Measurements from ENCODE around the gene AKAP5. TPM values are rescaled to one million over a fixed set of nuclear protein-coding genes. Genes with fewer than 3 reads are reported as not detected.
A peak's percentile ranks its signal among the peaks of the same experiment; 100 is the strongest.

AKAP5 gene
- total and polyA plus RNA-seq, 9 of the 15 experiments (the other 6 are each of a cell fraction or from before 2014, with no cell fraction given), result 0.06 to 0.94 (median 0.34) TPM

DNA sequence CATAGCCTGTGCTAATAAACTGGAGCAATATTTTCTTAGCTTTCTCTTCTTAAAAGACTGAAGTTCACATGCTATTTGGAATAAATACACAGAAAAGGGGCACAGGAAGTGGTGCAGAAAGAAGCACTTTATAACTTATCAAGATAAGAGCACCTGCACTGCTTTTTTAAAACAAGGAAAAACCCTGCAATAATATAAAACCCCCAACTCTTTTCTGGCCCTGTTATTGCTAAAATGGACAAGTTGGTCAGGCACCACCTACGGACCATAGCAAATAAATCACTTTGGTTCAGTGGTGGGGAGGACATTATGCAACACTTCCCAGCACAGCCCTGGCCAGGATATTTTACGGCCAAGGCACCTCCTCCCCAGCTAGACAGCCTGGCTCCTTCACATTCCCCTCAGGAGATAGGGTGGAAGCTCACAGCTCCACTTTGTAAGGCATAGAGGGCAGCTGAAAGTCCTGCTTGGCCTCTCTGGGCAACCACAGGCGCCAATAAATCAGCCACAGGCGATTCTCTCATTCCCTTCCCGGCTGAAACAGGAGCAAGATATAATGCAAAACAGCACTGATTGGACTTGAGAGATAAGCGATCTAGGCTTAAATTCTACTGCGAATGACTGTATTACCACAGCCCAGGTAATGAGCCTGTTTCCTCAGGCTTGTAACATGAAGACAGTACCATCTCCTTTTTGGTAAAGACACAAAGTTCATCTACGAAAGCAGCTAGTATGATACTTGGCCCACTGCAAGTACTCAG lies 36.3 kb downstream of the AKAP5 start (continued):
- TF ChIP-seq HDGF (IDR thresholded peaks at IDR 0.05) (no peak), NFYB (IDR thresholded peaks at IDR 0.05; ENCODE audit: extremely low read depth, insufficient read length) (no peak), NCOA1 (IDR thresholded peaks at IDR 0.05; ENCODE audit: low read depth) (no peak), PRPF4 (IDR thresholded peaks at IDR 0.05; ENCODE audit: insufficient read depth, low read depth, low read length, poor library complexity, severe bottlenecking) (no peak), HMG20A (CRISPR knock-in tag; conservative IDR thresholded peaks at IDR 0.05) (no peak), TEAD4 (IDR thresholded peaks at IDR 0.05; ENCODE audit: low read length) (no peak), TEAD4 (CRISPR knock-in tag; IDR thresholded peaks at IDR 0.05; ENCODE audit: borderline replicate concordance) (no peak), NFATC3 (IDR thresholded peaks at IDR 0.05) (no peak), CEBPG (CRISPR knock-in tag; IDR thresholded peaks at IDR 0.05) (peak; percentile 38; the same call in 1 of the 2 replicates), CEBPG (tag; conservative IDR thresholded peaks at IDR 0.05 in 1 of 2, IDR thresholded peaks at IDR 0.05 in 1 of 2) (peak; percentile 67 to 68), RCOR1 (IDR thresholded peaks at IDR 0.05; ENCODE audit: borderline replicate concordance in 1 of 2, low read depth in 2 of 2, low read length in 2 of 2) (peak in 1 of 2 experiments; percentile 39; a peak in 1 of 4 replicates)
- TF ChIP-seq, protein P1, sequence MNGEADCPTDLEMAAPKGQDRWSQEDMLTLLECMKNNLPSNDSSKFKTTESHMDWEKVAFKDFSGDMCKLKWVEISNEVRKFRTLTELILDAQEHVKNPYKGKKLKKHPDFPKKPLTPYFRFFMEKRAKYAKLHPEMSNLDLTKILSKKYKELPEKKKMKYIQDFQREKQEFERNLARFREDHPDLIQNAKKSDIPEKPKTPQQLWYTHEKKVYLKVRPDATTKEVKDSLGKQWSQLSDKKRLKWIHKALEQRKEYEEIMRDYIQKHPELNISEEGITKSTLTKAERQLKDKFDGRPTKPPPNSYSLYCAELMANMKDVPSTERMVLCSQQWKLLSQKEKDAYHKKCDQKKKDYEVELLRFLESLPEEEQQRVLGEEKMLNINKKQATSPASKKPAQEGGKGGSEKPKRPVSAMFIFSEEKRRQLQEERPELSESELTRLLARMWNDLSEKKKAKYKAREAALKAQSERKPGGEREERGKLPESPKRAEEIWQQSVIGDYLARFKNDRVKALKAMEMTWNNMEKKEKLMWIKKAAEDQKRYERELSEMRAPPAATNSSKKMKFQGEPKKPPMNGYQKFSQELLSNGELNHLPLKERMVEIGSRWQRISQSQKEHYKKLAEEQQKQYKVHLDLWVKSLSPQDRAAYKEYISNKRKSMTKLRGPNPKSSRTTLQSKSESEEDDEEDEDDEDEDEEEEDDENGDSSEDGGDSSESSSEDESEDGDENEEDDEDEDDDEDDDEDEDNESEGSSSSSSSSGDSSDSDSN (IDR thresholded peaks at IDR 0.05; ENCODE audit: borderline replicate concordance in 1 of 2, low read depth in 2 of 2, low read length in 2 of 2), result no peak
- TF ChIP-seq, protein P2, sequence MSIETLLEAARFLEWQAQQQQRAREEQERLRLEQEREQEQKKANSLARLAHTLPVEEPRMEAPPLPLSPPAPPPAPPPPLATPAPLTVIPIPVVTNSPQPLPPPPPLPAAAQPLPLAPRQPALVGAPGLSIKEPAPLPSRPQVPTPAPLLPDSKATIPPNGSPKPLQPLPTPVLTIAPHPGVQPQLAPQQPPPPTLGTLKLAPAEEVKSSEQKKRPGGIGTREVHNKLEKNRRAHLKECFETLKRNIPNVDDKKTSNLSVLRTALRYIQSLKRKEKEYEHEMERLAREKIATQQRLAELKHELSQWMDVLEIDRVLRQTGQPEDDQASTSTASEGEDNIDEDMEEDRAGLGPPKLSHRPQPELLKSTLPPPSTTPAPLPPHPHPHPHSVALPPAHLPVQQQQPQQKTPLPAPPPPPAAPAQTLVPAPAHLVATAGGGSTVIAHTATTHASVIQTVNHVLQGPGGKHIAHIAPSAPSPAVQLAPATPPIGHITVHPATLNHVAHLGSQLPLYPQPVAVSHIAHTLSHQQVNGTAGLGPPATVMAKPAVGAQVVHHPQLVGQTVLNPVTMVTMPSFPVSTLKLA (conservative IDR thresholded peaks at IDR 0.05), result no peak
- TF ChIP-seq, protein P3, sequence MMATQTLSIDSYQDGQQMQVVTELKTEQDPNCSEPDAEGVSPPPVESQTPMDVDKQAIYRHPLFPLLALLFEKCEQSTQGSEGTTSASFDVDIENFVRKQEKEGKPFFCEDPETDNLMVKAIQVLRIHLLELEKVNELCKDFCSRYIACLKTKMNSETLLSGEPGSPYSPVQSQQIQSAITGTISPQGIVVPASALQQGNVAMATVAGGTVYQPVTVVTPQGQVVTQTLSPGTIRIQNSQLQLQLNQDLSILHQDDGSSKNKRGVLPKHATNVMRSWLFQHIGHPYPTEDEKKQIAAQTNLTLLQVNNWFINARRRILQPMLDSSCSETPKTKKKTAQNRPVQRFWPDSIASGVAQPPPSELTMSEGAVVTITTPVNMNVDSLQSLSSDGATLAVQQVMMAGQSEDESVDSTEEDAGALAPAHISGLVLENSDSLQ (IDR thresholded peaks at IDR 0.05), result peak; percentile 30; the same call in 1 of the 2 replicates
- TF ChIP-seq, protein P4, sequence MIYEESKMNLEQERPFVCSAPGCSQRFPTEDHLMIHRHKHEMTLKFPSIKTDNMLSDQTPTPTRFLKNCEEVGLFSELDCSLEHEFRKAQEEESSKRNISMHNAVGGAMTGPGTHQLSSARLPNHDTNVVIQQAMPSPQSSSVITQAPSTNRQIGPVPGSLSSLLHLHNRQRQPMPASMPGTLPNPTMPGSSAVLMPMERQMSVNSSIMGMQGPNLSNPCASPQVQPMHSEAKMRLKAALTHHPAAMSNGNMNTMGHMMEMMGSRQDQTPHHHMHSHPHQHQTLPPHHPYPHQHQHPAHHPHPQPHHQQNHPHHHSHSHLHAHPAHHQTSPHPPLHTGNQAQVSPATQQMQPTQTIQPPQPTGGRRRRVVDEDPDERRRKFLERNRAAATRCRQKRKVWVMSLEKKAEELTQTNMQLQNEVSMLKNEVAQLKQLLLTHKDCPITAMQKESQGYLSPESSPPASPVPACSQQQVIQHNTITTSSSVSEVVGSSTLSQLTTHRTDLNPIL (CRISPR knock-in tag; IDR thresholded peaks at IDR 0.05), result no peak
- TF ChIP-seq, protein P5, sequence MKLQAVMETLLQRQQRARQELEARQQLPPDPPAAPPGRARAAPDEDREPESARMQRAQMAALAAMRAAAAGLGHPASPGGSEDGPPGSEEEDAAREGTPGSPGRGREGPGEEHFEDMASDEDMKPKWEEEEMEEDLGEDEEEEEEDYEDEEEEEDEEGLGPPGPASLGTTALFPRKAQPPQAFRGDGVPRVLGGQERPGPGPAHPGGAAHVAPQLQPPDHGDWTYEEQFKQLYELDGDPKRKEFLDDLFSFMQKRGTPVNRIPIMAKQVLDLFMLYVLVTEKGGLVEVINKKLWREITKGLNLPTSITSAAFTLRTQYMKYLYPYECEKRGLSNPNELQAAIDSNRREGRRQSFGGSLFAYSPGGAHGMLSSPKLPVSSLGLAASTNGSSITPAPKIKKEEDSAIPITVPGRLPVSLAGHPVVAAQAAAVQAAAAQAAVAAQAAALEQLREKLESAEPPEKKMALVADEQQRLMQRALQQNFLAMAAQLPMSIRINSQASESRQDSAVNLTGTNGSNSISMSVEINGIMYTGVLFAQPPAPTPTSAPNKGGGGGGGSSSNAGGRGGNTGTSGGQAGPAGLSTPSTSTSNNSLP (IDR thresholded peaks at IDR 0.05; ENCODE audit: borderline replicate concordance, low read depth, low read length), result no peak

Data from K562 (cell line).